WTC11 (cell line): Measurements from ENCODE around the gene TTYH1.

ENCODE experiments used
- CTCF ChIP-seq: fragments of 200-600 bp; IDR thresholded peaks from 2 replicates; pipeline ENCODE4 v1.8.0; 2022; ENCODE audit warnings: antibody characterized with exemption
- FOXJ3 ChIP-seq: sonication (generic); formaldehyde crosslinking; IDR thresholded peaks from 2 replicates; pipeline ENCODE4 v1.9.0; 2021; ENCODE audit warnings: missing genetic modification reagents, mild to moderate bottlenecking, borderline replicate concordance
- MAX ChIP-seq: sonication (generic); formaldehyde crosslinking; IDR thresholded peaks from 2 replicates; pipeline ENCODE4 v1.8.0; 2022; ENCODE audit warnings: mild to moderate bottlenecking, missing genetic modification reagents
- SMAD3 ChIP-seq: sonication (generic); formaldehyde crosslinking; IDR thresholded peaks from 2 replicates; pipeline ENCODE4 v1.8.0; 2022; ENCODE audit warnings: missing genetic modification reagents, mild to moderate bottlenecking, borderline replicate concordance
- USF1 ChIP-seq: sonication (generic); formaldehyde crosslinking; IDR thresholded peaks from 2 replicates; pipeline ENCODE4 v1.8.0; 2022; ENCODE audit warnings: mild to moderate bottlenecking, missing genetic modification reagents

GRCh38 chr19:54421169-54421516 lies 5.9 kb downstream of the TTYH1 start:
- no peak for TF ChIP-seq USF1 (CRISPR knock-in tag)
- TF ChIP-seq FOXJ3 (CRISPR knock-in tag): no peak
- TF ChIP-seq CTCF: no peak
- no peak for TF ChIP-seq SMAD3 (CRISPR knock-in tag)
- no peak for TF ChIP-seq MAX (CRISPR knock-in tag)
